HG03159 (cell line): ENCODE data around the gene NSUN3.
"Not testable (repeated sequence)": the region's sequence is repeated elsewhere in the genome, so short reads cannot be mapped to it uniquely, and the experiment has no call there.

Experiments
- ATAC-seq: cut with Tn5 transposase; IDR thresholded peaks from one replicate; pipeline ENCODE4 v1.9.1; 2021; ENCODE audit warnings: mild to moderate bottlenecking, moderate library complexity; ENCODE audit not compliant: unreplicated experiment

NSUN3 gene

GRCh38 chr3:94066506-94067500, 3.9 kb downstream of the NSUN3 start:
- ATAC-seq, result no peak

GRCh38 chr3:94069194-94069813, 6.4 kb downstream of the NSUN3 start:
- no peak for ATAC-seq

- peak; percentile 56 for ATAC-seq
These were observed 7.6 kb downstream of the NSUN3 start for GRCh38 chr3:94070341-94070911.

GRCh38 chr3:94071713-94072284, 8.9 kb downstream of the NSUN3 start:
- ATAC-seq, result peak; percentile 83

- ATAC-seq, result no peak
These were observed 13.2 kb downstream of the NSUN3 start for GRCh38 chr3:94076055-94076454.

- not testable (repeated sequence) for ATAC-seq
These were observed 17.7 kb downstream of the NSUN3 start for GRCh38 chr3:94080552-94080951.

GRCh38 chr3:94081884-94082283, 19.0 kb downstream of the NSUN3 start:
- no peak for ATAC-seq

- ATAC-seq, result no peak
These were observed 19.6 kb downstream of the NSUN3 start for GRCh38 chr3:94082391-94082937.

GRCh38 chr3:94083261-94083660, 20.4 kb downstream of the NSUN3 start:
- peak; percentile 81 for ATAC-seq

- no peak for ATAC-seq
These were observed 26.3 kb downstream of the NSUN3 start for GRCh38 chr3:94089126-94089525.

GRCh38 chr3:94092086-94092485, 29.2 kb downstream of the NSUN3 start:
- ATAC-seq, result no peak

- ATAC-seq, result no peak
These were observed 30.3 kb downstream of the NSUN3 start for GRCh38 chr3:94093151-94093550.

- ATAC-seq, result no peak
These were observed 32.2 kb downstream of the NSUN3 start for GRCh38 chr3:94095111-94095510.

- no peak for ATAC-seq
These were observed 35.6 kb downstream of the NSUN3 start for GRCh38 chr3:94098452-94098851.

GRCh38 chr3:94099311-94099710, 36.5 kb downstream of the NSUN3 start:
- no peak for ATAC-seq

- ATAC-seq, result no peak
These were observed 39.0 kb downstream of the NSUN3 start for GRCh38 chr3:94101860-94102259.

- ATAC-seq, result no peak
These were observed 43.4 kb downstream of the NSUN3 start for GRCh38 chr3:94106268-94106667.

- not testable (repeated sequence) for ATAC-seq
These were observed 47.4 kb downstream of the NSUN3 start for GRCh38 chr3:94110232-94110631.

GRCh38 chr3:94110854-94111253, 48.0 kb downstream of the NSUN3 start:
- ATAC-seq, result no peak

GRCh38 chr3:94114666-94115065, 51.8 kb downstream of the NSUN3 start:
- ATAC-seq, result no peak

- ATAC-seq, result no peak
These were observed 52.6 kb downstream of the NSUN3 start for GRCh38 chr3:94115482-94115881.
